Peyer's patch (tissue), 4 donors: ENCODE data around the gene ZNF785.

ENCODE experiments used
- CTCF ChIP-seq, 6 experiments: fragments of 450-650 bp in 4 of 6; fragments of 200-600 bp in 2 of 6; sonication (generic) in 1 of 6; IDR thresholded peaks; one replicate each; pipeline ENCODE4 v1.5.1; 2017 to 2019; ENCODE audit warnings: antibody characterized with exemption in 6 of 6, mild to moderate bottlenecking in 3 of 6, moderate library complexity in 1 of 6
- POLR2A ChIP-seq, 2 donors: fragments of 450-650 bp; IDR thresholded peaks; one replicate each; pipeline ENCODE4 v1.5.1; 2017; ENCODE audit warnings: antibody characterized with exemption in 2 of 2, mild to moderate bottlenecking in 2 of 2, moderate library complexity in 2 of 2

GRCh38 chr16:30567160-30567990 lies 18.1 kb downstream of the ZNF785 start:
- TF ChIP-seq CTCF (IDR thresholded peaks at IDR 0.05) (no peak), POLR2A (IDR thresholded peaks at IDR 0.05) (no peak)
